Measurements from ENCODE around the gene CSN2. TPM values are rescaled to one million over a fixed set of nuclear protein-coding genes. Genes with fewer than 3 reads are reported as not detected.
"Not testable (repeated sequence)": the region's sequence is repeated elsewhere in the genome, so short reads cannot be mapped to it uniquely, and the experiment has no call there.

CSN2 gene
- total RNA-seq, 1 experiment from 2014 or later, result not detected

- intact Hi-C loops (cut with micrococcal nuclease; ENCODE audit: unreplicated experiment), result no loop called here
- no peak for DNase-seq (ENCODE audit: low spot score)
- H3K27ac ChIP-seq (ENCODE audit: low read depth, low read length, poor library complexity, severe bottlenecking), result no peak overlapping the region
- H3K4me1 ChIP-seq (ENCODE audit: insufficient read depth, low read length, poor library complexity, severe bottlenecking), result no peaks in the 10 kb centered on the region
- H3K9me3 ChIP-seq (ENCODE audit: low read depth, low read length, poor library complexity, severe bottlenecking), result no peaks in the 10 kb centered on the region
- no peaks in the 10 kb centered on the region for H3K36me3 ChIP-seq (ENCODE audit: insufficient read depth, low read length, poor library complexity, severe bottlenecking)
- H3K27me3 ChIP-seq (replicated peaks; ENCODE audit: insufficient read depth, low read depth, low read length, poor library complexity), result no peaks in the 10 kb centered on the region
- no peak overlapping the region for H3K4me3 ChIP-seq (ENCODE audit: low read depth, low read length, poor library complexity, severe bottlenecking)
- no peak for TF ChIP-seq CTCF (conservative IDR thresholded peaks at IDR 0.05; ENCODE audit: low read depth, low read length)
- no peak for TF ChIP-seq EZH2 (IDR thresholded peaks at IDR 0.05; ENCODE audit: borderline replicate concordance, low read depth, low read length, poor library complexity, severe bottlenecking)
- ChIA-PET CTCF (no interaction called here), POLR2A (ENCODE audit: low non-redundant PET) (no interaction called here)
- no TSS peak for BruUV-seq (replicated peaks)
These were observed 29.0 kb downstream of the CSN2 start for GRCh38 chr4:69936566-69936965.

GRCh38 chr4:69934150-69934549, 31.4 kb downstream of the CSN2 start:
- TF ChIP-seq CTCF (conservative IDR thresholded peaks at IDR 0.05; ENCODE audit: low read depth, low read length) (no peak), EZH2 (IDR thresholded peaks at IDR 0.05; ENCODE audit: borderline replicate concordance, low read depth, low read length, poor library complexity, severe bottlenecking) (no peak)
- BruUV-seq (replicated peaks), result no TSS peak
- no peaks in the 10 kb centered on the region for H3K36me3 ChIP-seq (ENCODE audit: insufficient read depth, low read length, poor library complexity, severe bottlenecking)
- no peaks in the 10 kb centered on the region for H3K9me3 ChIP-seq (ENCODE audit: low read depth, low read length, poor library complexity, severe bottlenecking)
- intact Hi-C loops (cut with micrococcal nuclease; ENCODE audit: unreplicated experiment), result no loop called here
- CTCF ChIA-PET, result no interaction called here
- POLR2A ChIA-PET (ENCODE audit: low non-redundant PET), result no interaction called here
- DNase-seq (ENCODE audit: low spot score), result no peak
- no peaks in the 10 kb centered on the region for H3K4me1 ChIP-seq (ENCODE audit: insufficient read depth, low read length, poor library complexity, severe bottlenecking)
- no peak overlapping the region for H3K27ac ChIP-seq (ENCODE audit: low read depth, low read length, poor library complexity, severe bottlenecking)
- no peak overlapping the region for H3K4me3 ChIP-seq (ENCODE audit: low read depth, low read length, poor library complexity, severe bottlenecking)
- no peaks in the 10 kb centered on the region for H3K27me3 ChIP-seq (replicated peaks; ENCODE audit: insufficient read depth, low read depth, low read length, poor library complexity)

- no TSS peak for BruUV-seq (replicated peaks)
These were observed 34.8 kb downstream of the CSN2 start, which contains the start of gene CSN1S1 for GRCh38 chr4:69930768-69931167. CSN1S1 (plus strand) TSS chr4:69931068; CDS start chr4:69932556, 1,488 bp downstream.

GRCh38 chr4:69923782-69924410, 41.6 kb downstream of the CSN2 start:
- POLR2A ChIA-PET (ENCODE audit: low non-redundant PET); H3K27ac ChIP-seq (ENCODE audit: low read depth, low read length, poor library complexity, severe bottlenecking); H3K4me1 ChIP-seq (ENCODE audit: insufficient read depth, low read length, poor library complexity, severe bottlenecking); CTCF ChIA-PET; BruUV-seq (replicated peaks); intact Hi-C loops (cut with micrococcal nuclease; ENCODE audit: unreplicated experiment); H3K9me3 ChIP-seq (ENCODE audit: low read depth, low read length, poor library complexity, severe bottlenecking); H3K4me3 ChIP-seq (ENCODE audit: low read depth, low read length, poor library complexity, severe bottlenecking); H3K36me3 ChIP-seq (ENCODE audit: insufficient read depth, low read length, poor library complexity, severe bottlenecking); DNase-seq (ENCODE audit: low spot score); H3K27me3 ChIP-seq (replicated peaks; ENCODE audit: insufficient read depth, low read depth, low read length, poor library complexity): not testable (repeated sequence)

More at GRCh38 chr4:69930768-69931167, 34.8 kb downstream of the CSN2 start, which contains the start of gene CSN1S1:
- Histone ChIP-seq H3K4me1 (ENCODE audit: insufficient read depth, low read length, poor library complexity, severe bottlenecking) (no peaks in the 10 kb centered on the region), H3K27me3 (replicated peaks; ENCODE audit: insufficient read depth, low read depth, low read length, poor library complexity) (no peaks in the 10 kb centered on the region), H3K9me3 (ENCODE audit: low read depth, low read length, poor library complexity, severe bottlenecking) (no peaks in the 10 kb centered on the region), H3K4me3 (ENCODE audit: low read depth, low read length, poor library complexity, severe bottlenecking) (no peak within 1 kb of the TSS), H3K36me3 (ENCODE audit: insufficient read depth, low read length, poor library complexity, severe bottlenecking) (no peaks in the 10 kb centered on the region), H3K27ac (ENCODE audit: low read depth, low read length, poor library complexity, severe bottlenecking) (no peak within 1 kb of the TSS)
- intact Hi-C loops (cut with micrococcal nuclease; ENCODE audit: unreplicated experiment), result no loop called here
- DNase-seq (ENCODE audit: low spot score), result no peak
- TF ChIP-seq CTCF (conservative IDR thresholded peaks at IDR 0.05; ENCODE audit: low read depth, low read length) (no peak), EZH2 (IDR thresholded peaks at IDR 0.05; ENCODE audit: borderline replicate concordance, low read depth, low read length, poor library complexity, severe bottlenecking) (no peak)
- CTCF ChIA-PET, result no interaction called here
- POLR2A ChIA-PET (ENCODE audit: low non-redundant PET), result no interaction called here
